Embryonic facial prominence (tissue), 1 donor: Measurements from ENCODE around the gene SSH3.

Experiments used
- DNase-seq: peaks from one replicate; pipeline ENCODE4 v3.0.0-alpha.2; 2016; ENCODE audit errors: extremely low spot score

SSH3 gene

DNA sequence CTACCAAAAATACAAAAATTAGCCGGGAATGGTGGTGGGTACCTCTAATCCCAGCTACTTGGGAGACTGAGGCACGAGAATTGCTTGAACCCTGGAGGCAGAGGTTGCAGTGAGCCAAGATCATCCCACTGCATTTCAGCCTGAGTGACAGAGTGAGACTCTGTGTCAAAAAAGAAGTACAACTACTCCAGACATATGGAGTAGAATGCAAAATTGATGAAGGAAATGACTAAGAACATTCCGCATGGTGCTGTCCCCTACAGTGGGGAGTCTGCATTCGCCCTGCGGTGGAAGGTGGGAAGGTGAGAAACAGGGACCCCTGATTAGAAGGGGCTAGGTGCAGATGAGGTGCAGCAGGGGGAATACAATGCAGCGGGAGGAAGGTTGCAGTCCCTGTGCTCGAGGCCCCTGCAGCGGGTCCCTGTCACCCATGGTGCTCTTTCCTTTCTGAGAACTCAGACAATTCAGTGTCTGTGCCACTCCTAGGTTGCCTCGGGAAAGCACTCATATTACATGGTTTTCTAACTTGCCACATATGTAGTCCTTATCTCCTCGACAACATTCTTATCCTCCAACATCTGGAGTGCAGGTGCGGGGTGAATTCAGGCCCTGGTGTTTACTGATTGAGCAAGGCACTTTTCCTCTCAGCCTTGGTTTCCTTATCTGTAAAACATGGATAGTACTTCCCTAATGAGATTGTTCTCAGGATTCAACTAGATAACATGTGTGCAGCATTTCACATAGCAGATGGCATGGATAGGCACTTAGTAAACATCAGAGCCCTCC lies 44.8 kb downstream of the SSH3 start:
- no peak for DNase-seq

DNA sequence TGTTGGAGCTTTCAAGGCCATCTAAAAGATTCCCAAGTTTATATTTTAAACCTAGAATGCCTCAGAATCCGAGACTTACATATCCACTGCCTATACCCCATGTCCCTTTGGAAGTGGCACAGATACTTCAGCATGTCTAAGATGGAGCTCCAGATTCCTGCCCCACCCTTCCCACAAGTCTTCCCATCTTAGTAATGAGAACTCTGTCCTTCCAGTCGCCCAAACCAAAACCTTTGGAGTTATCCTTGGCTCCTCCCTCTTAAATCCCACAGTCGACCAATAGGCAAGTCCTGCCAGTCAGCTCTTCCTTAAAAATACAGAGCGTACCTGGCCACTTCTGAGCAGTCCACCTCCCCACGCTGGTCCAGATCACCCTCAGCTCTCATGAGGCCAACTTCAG lies 45.7 kb downstream of the SSH3 start:
- DNase-seq, result no peak

DNA sequence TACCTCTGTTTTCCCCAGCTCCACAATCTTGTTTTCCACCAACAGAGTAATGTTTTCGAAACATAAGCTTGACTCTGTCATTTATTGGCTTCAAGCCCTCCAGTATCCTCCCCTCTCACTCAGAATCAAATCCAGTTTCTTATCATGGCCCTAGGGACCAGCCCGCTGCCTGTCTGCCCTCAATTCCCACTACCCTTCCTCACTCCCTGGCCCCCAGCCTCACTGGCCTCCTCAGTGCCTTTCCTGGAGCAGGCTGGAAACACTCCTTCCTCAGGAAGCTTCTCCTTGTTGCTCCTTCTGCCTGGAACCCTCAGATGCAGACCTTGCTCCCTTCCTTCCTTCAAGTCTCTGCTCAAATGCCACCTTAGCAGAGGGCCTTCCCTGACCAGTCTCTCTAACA lies 46.1 kb downstream of the SSH3 start:
- no peak for DNase-seq

DNA sequence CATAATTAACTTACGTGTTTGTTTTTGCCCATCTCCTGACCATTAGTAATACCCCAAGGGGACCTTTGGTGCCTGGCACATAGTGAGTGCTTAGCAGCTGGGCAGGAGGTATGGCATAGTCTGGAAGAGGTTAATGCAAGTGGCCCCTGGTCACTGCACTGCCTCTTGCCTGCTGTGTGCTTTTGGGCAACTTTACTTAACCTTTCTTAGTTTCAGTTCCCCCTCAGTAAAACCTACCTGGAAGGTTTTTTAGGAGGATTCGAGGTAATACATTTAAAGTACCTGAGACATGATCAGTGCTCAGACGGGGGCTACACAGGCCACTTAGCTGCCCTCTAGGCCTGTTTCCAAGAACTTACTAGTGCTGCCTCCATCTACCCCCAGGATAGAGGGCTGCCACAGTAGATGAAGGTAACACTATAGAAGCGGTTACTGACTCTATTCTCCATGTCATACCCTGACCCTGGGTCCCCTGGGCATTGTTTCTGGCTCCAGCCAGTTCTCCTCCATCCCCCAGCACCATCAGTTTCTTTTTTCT lies 46.7 kb downstream of the SSH3 start:
- no peak for DNase-seq

DNA sequence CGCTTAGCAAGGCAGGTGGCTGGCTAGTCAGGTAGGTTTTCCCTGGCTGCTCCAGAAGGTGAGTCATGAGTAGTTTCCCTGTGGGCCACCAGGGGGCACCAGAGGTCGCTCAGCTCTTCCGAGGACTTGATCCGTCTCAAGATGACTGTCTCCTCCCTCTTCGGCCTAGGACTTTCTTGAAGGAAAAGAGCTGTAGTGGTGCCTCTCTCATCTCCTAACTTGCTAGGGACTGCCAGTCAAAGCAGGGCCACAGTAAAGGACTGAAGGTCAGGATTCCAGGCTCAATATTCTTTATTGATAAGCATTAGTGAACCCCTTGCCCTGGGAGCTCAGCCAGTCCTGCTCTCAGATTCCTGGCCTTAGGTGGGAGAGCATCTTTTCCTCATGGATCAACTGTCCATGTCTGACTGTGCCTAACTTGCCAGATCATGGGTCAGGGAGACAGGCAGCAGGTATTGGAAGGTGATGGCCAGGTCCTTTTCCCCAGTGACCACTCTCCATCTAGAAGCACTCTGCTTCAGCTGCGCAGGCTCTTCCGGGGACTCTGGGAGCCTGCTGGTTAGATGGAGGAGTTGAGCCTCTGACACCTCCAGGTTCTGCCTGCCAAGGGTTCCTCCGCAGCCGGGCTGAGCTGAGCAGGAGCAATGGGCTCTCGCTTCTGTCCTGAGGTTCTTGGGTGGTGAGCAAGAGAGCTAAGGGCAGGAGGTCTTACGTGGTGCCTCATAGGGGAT lies 48.1 kb downstream of the SSH3 start:
- DNase-seq, result no peak

DNA sequence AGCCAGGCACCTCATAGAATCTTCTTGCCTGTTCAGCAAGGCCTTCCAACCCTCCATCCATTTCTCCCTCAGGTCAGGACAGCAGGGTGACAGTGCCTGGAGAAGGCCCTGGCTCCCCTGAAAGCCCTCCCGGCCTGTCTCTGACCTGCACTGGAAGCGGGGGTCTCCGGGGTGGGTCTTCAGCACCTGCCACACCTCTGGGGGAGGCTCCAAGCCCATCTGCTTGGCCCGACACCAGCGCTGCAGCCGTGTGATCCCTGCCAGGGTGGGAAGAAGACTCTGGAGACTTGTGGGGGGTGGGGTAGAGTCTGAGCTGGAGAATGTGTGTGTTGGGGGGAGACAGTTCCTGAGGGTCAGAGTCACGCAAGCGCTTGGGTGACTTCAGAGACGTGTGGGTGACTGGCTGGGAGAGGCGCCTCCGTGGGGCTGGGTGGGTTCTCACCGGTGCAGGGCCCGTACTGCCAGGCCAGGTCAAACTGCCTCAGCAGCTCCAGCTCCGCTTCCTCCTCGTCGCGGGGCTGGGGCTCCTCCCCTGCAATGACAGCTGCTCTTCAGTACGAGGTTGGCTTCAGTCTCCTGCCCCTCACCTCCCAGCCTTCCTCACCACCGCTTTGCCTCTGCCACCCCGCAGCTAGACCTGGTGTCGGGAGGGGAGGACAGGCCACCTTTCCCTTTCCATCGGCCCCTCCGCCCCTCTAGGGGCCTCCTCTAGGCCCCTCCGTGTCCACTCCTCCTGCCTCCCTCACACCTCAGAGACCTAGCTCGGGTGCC lies 49.4 kb downstream of the SSH3 start:
- DNase-seq, result no peak

DNA sequence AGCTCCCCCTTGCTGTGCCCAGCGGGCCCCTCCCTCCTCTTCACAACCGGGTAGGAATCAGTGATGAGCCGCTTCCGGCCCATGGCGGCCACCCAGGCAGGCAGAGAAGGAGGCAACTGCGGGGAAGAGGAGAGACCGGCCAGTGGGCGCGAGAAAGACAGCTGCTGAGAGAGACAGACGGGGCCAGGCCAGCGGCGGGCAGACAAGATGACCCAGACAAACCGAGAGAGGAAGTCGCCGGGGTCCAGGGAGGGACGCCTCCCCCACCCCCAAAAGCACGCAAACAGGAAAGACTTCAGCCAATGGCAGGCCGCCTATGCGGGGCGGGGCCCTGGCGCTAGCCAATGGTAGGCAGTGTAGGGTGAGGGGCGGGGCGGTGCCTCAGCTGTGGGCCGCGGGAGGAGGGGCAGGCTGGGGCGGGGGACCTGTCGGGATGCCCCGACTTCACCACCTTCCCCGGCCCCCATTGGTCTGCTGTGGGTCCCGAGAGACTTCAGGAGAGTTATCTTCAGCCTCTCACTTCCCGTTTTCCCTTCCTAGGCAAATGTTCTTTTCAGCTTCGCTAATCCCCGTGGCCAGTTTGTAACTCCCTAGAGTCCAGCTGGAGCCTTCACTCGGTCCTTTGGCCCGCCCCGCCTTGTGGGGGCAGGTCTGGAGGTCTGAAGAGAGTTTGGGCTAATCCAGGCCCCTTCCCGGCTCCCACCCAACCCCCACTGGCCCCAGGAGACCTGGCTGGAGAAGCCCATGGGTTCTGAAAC lies 50.2 kb downstream of the SSH3 start, which contains the start of gene POLD4:
Gene POLD4, minus strand, starts transcription at position 230 of the 758 bp plus-strand sequence. Its CDS starts 147 bp downstream, at position 83.
- DNase-seq, result peak; percentile 85

DNA sequence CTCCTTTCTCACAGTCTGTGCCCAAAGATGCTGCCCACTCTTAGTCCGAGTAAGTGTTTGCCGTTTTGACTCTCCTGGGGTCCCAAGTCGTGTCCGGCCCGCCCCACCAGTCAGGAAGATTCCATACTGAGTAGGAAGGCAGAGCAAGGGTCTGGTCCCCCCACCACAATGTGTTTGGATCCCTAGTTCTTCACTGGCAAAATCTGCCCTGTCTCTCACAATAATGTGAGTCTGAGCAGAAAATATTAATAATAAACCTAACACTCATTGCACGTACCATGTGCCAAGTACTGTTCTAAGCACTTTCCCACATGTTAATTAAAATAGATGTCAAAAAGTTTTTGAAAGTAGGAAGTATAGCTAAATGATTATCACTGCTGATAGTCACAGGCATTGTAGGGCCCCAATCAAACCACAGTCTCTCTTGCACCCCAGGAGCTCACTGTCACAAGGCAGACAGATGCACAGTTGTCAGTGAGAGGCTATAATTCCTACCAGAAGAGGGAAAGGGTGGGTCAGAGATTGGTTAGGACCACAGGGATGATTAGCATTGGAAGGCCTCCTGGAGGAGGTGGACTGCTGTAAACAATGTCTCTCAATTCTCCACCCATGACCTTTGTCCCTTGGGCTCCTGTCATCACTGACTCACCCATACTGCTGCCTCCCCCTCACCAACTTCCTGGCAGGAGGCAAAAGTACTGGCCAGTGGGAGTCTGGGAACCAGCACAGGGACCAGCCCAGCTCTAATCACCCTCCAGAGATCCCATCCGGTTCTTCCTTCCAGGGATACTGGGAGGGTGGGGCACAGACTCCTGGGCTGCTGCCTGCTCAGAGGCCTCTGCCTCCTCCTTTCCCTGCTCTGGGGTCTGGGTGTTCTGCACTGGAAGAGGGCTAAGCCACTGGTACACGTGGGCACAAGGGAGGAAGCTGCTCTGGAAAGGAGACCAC lies 51.0 kb downstream of the SSH3 start:
- DNase-seq, result no peak

DNA sequence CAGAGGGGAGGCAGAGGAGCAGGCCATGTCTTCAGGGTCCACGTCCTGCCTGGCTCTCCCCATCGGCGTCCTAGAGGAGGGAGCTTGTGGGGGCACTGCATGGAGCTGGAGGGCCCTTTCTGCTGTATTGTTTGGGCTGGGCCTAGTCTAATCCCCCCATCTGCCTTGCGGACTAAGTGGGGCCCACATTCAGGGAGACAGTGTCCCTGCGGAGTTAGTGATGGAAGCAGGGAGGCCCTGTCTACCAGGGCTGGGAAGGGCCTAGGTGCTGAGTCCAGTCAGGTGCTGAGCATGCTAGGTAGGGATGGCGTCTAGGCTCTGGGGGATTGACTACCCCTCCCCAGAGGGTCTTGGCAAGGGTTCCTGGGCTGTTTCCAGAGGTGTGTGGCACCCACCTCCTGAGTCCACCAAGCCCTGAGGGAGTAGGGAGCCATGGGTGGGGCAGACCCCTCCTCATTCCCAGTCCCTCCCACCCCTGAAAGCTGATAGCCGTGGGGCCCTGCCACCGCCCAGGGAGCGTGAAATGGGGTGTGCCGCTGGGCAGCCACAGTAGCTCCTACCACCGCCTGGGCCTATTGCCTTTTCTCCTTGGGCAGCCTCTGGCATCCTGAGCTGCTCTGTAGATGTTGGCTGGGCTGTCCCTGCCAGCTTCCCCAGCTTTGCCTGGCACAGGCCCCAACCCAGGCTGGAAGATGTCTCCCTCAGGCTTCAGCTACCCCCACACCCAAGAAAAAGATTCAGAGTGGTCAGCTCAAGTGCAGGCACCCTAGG lies 51.9 kb downstream of the SSH3 start:
- no peak for DNase-seq

DNA sequence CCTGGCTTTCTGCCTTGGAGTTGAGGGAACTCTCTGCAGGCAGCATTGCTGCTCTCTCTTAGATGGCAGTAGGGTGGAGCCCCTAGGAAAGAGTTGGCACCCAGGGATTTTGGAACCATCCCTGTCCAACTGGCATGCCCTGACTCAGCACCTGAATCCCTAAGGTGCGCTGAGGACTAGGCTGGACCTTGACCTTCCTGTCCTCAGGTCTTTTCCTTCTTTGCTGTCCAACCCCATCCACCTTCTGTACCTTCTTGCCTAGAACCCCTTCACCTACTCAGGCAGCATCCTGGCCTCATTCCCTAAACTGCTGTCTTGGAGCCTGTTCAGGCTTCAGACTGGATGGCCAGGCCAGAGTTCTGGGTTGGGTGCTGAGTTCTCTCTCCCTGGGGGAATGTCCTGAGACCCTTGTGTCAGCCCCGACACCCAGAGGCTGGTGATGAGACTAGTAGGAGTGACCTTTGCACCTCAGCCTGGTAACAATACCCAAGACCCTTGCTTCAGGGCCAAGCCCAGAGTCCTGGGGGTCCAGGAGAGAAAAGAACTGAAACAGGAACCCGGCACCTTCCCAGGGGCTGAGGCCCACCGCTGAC lies 52.6 kb downstream of the SSH3 start:
- no peak for DNase-seq

DNA sequence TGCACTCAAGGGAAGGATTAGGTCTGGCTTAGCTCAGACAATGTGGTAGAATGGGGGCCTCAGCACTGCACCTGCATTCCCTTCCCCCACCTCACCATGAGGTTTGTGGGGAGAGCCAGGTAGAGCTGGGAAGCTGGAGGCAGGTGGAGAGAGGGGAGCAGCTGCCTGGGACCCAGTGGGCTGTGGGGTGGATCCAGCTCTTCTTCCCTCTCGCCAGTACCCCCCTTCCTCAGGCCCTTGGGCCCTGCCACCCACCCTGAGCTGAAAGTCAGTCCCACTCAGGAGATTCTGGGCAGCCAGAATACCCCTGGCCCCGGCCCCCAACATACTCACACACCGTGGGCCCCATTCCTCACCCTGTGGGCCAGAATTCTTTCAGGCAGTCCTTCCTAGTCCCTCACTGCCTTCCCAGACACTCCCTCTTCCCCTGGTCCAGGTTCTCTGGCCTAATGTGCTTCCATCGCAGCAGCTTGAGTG lies 53.1 kb downstream of the SSH3 start:
- no peak for DNase-seq

DNA sequence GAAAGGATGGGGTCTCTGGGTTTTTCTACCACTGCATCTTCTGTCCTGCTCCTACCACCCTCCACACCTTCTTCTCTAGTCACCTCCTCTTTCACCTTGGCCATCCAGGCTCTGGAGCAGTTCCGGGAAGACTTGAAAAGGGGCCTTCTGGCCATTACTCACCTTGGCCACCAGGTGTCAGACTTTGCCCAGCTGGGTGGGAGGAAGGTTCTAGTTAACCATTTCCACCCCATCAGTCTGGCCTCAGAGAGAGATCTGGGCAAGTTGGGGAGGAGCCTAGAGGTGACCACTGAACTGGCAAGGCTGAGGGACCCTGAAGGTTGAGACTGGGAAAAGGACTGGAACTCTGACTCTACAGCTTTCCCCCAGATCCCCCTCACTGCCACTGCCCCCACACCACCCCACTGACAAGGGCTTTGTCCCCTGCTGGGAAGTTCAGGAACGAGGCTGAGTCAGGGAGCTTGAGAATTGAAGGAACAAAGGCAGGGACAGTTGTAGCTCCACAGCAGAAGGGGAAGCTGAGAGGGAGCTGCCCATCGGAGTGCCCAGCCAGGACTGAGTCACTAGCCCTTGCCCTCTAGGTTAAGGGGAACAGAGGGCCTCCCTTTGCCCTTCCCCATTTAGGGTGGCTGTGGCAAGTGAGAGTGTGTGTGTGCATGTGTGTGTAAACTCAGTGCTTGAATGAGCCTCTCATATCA lies 53.7 kb downstream of the SSH3 start:
- DNase-seq, result no peak

DNA sequence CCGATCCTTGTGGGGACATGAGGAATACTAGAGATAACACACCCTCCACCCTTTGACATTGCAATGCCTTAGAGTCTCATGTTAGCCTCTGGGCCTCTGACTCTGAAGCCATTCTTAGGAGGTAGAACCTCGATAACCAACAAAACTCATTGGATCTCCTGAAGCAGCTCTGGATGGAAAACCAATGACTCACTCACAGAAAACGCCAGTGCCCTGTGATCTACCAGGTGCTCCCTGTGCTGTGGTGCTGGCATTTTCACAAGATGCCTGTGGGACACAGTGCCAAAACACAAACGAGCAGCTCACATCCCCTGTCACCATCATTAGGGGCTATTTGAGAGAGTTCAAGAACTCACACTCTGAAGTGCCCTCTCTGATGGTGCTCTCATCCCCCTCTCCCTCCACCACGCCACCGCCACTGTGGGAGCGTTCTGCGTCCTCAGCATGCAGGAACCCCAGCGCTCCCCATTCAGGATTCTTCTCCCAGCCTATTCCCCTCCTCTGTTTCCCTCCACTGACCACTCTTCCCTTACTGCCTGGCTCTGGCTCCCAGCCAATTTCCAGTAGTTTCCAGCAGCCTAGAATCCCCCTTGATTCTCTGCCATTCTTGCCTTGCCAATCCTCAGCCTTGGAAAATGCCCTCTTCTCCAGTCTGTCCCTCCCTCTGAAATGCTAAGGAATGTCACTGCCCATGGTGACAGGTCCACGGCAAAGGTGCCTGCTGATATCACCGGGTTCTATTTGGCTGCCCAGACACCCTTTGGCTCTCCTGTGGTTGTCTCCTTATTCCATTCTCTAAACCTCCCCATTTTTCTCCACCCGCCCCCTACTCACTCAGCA lies 54.7 kb downstream of the SSH3 start:
- DNase-seq, result no peak
